DMS153 treated with DMSO at 0.1 percent for 48 hours (cell line): ENCODE data around the gene RUNX2.

ENCODE experiments used
- DNase-seq: peaks from one replicate; lab custom pipeline; 2025; ENCODE audit not compliant: unreplicated experiment; lab: John Stamatoyannopoulos, UW

The RUNX2 gene

GRCh38 chr6:45432977-45433376 lies 104.8 kb downstream of the RUNX2 start:
- no peak for DNase-seq

DNA sequence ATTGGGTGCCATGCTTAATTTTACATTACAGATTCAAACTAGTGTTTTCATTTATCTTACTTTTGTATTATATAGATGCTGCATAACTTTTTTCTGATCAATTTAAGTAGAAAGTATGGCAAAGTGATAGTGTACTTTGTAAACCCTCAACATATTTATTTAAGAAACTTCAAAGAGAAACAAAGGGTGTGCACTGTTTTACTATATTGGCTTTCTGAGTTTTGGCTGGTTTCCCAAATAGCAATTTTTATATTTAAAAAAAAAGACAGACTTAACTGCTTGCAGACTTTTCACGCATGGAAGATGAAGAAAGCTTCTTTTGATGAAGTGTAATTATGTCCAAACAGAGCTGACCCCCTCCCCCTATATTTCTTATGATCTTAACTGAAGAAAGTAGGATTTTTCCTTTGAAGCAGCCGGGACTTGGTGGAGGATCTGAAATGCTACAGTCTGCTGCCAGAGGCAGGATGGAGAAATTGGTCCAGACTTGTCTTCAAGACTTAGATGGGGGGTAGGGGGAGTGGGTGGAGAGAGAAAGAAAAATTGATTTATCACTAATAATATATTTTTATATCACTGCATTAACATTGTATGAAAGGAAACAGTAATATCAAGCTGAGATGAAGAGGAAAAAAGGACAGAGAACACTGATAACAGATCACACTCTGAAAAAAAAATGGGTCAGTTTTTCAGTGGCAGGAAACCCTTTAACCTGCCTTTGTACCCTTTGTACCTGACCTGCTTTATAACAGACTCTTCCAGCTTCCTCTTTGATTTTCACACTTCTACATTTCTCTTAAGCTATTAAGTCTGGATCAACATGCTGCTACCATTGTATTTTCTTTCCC lies 105.6 kb downstream of the RUNX2 start:
- no peak for DNase-seq

DNA sequence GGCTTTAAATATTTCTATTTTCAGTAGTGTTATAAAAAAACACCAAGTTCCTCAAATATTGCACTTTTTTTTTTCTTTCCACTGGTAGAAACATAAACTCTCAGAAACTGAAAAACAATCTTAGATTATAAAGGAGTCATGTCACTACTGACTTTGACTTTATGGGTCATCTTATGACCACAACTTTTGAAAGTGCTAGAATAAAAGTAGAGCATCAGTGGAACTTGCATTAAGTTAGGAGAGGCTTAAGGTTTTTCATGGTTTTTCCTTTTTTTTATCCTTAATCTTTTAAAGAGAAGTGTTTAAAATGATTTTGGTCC lies 106.2 kb downstream of the RUNX2 start:
- DNase-seq, result no peak

DNA sequence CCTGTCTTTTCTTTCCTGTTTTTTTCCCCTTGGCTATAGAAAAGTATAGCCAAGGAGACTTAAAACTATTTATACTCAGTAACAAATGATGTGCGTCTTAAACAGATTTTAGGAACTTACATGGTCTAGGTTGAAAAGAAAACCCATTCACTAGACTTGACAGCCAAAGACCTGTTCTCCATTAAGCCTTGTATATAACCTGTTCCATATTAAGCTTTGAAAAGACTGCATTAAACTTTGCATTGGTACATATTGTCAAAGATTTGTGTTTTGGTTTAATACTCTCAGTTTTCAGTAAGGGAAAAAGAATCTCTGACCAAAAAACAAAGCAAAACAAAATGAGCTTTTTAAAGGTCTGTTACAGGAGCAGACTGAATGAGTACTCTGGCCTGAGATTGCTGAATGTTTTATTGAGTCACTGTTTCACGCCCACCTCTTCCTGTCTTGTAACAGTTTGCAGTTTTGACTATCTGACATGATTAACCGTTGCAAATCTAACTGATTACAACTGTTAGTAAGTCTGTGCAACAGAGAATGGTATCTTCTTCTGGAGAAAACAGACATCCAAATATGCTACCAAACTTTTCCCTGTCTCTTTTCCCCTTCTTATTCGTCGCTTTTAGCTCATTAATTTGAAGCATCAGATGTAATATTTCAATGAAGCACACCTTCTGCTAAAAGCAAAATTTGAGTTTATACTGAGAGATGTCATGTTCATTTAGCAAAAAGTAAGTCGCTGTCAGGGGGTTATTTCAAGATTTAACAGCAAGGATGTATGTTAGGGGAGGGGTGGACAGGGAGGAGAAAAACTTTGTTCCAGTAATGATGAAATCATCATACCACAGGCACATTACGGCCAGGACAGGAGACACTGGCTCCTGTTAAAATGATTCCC lies 108.7 kb downstream of the RUNX2 start:
- no peak for DNase-seq

- DNase-seq, result no peak
Observed at GRCh38 chr6:45437439-45437815, 109.3 kb downstream of the RUNX2 start.

- DNase-seq, result no peak
Observed at GRCh38 chr6:45438151-45438550, 110.0 kb downstream of the RUNX2 start.

- no peak for DNase-seq
Observed at GRCh38 chr6:45438849-45439406, 110.8 kb downstream of the RUNX2 start.

GRCh38 chr6:45439459-45439858 lies 111.3 kb downstream of the RUNX2 start:
- DNase-seq, result no peak

DNA sequence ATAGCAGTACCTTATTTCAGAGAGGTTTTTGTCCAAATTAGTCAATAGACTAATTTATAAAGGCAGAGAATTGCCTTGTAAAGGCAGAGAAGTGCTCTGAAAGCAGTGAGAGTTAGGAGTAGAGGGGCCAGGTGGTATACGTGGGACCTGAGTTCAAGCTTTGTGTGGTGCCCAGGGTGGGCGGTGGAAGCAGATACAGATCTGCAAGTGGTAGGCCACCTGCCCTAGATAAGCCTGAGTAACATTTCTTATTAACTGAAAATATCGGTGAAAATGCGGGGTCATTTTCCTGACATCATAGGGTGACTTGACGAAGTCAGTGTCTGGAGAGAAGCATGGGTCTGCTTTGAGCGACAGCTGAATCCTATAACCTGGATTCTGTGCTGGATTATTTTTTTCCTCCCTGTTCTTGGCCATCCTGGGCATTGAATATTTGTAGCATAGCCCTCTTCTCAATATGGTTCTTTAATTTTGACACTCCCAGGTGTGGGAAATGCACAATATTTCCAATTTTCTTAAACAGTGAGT lies 111.8 kb downstream of the RUNX2 start:
- no peak for DNase-seq

GRCh38 chr6:45441851-45442453 lies 113.8 kb downstream of the RUNX2 start:
- no peak for DNase-seq

- DNase-seq, result no peak
Observed at GRCh38 chr6:45442716-45443115, 114.6 kb downstream of the RUNX2 start.

- no peak for DNase-seq
Observed at GRCh38 chr6:45445364-45445748, 117.2 kb downstream of the RUNX2 start.

DNA sequence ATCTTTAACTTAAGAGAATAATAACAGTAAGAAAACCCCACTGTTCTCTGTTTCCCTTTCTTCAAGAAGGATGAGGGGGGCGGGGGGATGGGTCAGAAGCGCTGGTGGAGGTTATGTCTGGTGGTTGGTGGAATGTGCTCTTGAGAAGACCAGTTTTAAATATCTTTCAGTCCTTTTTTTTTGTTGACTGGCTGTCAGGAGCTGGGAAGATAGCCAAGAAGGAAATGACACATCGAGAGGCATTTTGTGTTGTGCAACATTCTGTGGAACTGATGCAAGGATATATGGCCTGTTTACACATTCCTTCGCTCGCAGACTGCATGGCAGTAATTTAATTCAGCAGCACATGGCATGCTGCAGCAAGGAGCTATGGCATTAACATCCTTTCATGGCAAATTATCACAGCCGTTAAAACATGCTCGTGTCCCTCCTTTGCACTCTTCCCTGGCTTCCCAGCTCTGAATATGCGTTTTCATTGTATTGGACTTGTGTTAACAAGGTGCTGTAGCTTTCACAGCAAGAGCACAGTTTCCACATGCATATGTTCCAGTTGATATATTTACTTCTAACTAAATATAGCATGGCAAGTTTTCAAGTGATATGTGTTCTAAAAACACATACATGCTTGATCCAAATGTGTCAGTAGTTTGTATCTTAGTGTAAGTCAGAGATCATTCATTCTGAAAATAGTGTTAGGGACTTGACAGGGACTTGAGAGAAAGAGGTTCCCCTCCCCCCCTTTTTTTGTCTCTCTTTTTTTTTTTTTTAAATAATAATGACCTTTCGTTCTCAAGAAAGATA lies 117.8 kb downstream of the RUNX2 start:
- peak; percentile 29 for DNase-seq

GRCh38 chr6:45447005-45447404 lies 118.9 kb downstream of the RUNX2 start:
- no peak for DNase-seq

DNA sequence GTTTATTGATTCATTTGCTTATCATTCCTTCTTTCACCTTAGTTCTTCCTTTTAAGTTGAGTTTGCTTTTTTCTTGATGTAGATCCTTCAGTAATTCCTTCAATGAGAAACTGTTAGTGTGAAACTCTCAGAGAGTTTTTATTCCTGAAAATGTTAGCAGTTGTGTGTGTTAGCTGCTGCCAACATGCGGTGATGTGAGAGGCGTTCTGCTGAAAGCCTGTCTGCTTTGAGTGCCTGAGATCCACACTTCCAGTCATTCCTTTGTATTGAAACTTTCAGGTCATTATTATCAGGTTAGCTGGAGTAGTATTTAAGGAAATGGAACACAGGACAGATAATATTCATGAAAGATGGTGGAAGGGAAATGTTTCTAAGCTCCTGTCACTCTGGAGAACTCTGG lies 119.6 kb downstream of the RUNX2 start:
- no peak for DNase-seq

DNA sequence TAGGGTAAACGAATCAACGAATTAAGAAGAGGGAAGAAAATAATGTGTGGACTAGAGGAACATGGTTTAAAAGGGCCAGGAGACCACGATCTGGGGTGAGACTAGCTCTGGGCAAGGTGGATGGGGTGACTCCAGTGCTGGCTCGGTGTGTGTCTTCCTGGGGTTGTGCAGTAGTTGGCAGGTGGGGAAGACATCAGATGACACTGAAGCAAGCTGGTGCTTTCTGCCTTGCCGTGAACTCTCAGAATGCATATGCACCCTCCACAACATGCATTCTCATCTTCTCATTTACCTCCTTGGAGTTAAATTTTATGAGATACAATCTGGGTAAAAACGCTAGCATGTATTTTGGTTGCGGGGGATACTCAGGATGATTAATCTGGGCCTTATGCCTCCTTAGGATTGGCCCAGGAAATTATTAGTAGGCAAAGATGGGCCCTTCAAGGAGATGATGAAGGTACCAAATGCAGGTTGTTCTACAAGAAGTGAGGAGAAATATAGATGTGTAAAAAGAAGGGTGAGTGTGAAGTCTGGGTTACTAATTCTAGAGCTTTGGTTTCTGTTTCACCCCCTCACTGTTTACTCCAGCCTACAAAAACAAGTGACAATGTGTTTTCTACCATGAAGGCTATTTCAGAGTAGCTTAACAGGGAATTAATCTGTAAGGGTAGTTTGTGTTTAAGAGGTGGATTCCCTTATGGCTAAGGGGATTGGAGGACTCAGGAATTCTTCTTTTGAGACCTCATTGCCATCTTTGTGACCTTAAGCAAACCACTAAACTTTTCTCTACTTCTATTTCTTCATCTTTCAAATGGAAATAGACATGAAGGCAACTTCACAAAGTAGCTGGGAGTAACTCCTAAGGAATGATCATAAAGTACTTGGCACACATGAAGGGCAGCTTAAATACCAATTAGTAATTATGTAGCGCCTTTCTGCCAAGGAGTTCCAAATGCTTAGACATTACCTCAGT lies 120.6 kb downstream of the RUNX2 start:
- no peak for DNase-seq

- DNase-seq, result no peak
Observed at GRCh38 chr6:45450132-45450531, 122.0 kb downstream of the RUNX2 start.

DNA sequence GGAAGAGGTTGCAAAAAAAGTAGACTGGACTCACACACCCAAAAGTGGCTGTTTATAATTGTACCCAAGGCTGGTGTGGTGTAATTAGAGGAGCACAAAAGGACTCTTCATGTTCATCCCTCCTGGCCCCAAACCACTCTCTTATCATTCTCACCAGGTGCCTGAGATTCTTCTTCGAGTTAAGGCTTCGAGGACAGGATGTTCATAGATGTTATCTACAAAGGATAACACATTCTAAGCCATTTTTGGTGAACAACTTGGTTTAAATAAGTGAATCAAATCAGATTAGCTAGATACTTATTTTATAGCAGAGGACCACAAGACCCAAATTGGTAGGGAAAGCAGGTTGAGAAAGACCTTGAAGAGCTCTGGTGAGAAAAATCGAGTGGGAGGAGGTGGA lies 122.7 kb downstream of the RUNX2 start:
- no peak for DNase-seq
